Putamen (tissue), 1 donor: ENCODE measurements around the gene RFX4.

Experiments
- DNase-seq: peaks from one replicate; pipeline ENCODE4 v3.0.0-alpha.2; 2016; ENCODE audit warnings: low spot score

Gene RFX4

GRCh38 chr12:106582641-106583230, at the start of gene RFX4:
Gene RFX4 (plus strand): TSS chr12:106583004. CDS start chr12:106583321, 317 bp downstream.
- peak; percentile 62 for DNase-seq

GRCh38 chr12:106541201-106541600, 41.6 kb upstream of the RFX4 start:
- DNase-seq, result no peak

GRCh38 chr12:106551410-106551809, 31.4 kb upstream of the RFX4 start:
- DNase-seq, result no peak

- DNase-seq, result no peak
Observed at GRCh38 chr12:106552228-106552627, 30.6 kb upstream of the RFX4 start.

- DNase-seq, result peak; percentile 45
Observed at GRCh38 chr12:106564678-106565329, 18.0 kb upstream of the RFX4 start.

GRCh38 chr12:106566771-106567170, 16.0 kb upstream of the RFX4 start:
- no peak for DNase-seq

- no peak for DNase-seq
Observed at GRCh38 chr12:106573239-106573638, 9.6 kb upstream of the RFX4 start.

- no peak for DNase-seq
Observed at GRCh38 chr12:106576848-106577247, 6.0 kb upstream of the RFX4 start.

- no peak for DNase-seq
Observed at GRCh38 chr12:106580671-106581508, 1.9 kb upstream of the RFX4 start.

GRCh38 chr12:106581543-106582248, 1.1 kb upstream of the RFX4 start:
- no peak for DNase-seq

- no peak for DNase-seq
Observed at GRCh38 chr12:106582249-106582591, 584 bp upstream of the RFX4 start.

- DNase-seq, result no peak
Observed at GRCh38 chr12:106583242-106584103, 669 bp downstream of the RFX4 start.

- DNase-seq, result no peak
Observed at GRCh38 chr12:106584104-106585064, 1.6 kb downstream of the RFX4 start.

- no peak for DNase-seq
Observed at GRCh38 chr12:106585105-106585520, 2.3 kb downstream of the RFX4 start.

- DNase-seq, result no peak
Observed at GRCh38 chr12:106585521-106586277, 2.9 kb downstream of the RFX4 start.

GRCh38 chr12:106586278-106586802, 3.5 kb downstream of the RFX4 start:
- no peak for DNase-seq

- DNase-seq, result no peak
Observed at GRCh38 chr12:106586803-106587684, 4.2 kb downstream of the RFX4 start.

GRCh38 chr12:106588771-106589170, 6.0 kb downstream of the RFX4 start:
- DNase-seq, result no peak
